Tongue (tissue), 2 donors: ENCODE results near the gene RASGRP3. TPM values are rescaled to one million over a fixed set of nuclear protein-coding genes. Genes with fewer than 3 reads are reported as not detected.

ENCODE experiments used
- DNase-seq: peaks from one replicate; pipeline ENCODE4 v3.0.0-alpha.2; 2015
- total RNA-seq: library from RNA; depleted of rRNA; stranded (reverse); fragments of >200 nt; gene quantifications from one replicate; pipeline ENCODE4 v1.2.3, GENCODE V29; 2014

Gene RASGRP3
- total RNA-seq, 1 donor from 2014 or later: 109 TPM

DNA sequence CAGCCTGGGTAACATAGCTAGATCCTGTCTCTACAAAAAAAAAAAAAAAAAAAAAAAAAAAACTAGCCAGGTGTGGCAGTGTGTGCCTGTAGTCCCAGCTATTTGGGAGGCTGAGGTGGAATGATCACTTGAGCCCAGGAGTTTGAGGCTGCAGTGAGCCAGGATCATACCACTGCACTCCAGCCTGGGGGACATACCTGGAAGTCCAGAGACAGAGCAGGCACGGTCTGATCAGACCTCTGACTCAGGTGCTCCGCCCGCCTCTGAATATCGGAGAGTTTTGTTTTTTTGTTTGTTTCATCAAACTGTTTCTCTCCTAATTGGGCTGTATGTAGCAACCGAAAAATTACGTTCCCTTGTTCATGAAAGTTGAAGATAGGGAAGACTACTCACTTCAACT lies 49.2 kb downstream of the RASGRP3 start:
- no peak for DNase-seq

DNA sequence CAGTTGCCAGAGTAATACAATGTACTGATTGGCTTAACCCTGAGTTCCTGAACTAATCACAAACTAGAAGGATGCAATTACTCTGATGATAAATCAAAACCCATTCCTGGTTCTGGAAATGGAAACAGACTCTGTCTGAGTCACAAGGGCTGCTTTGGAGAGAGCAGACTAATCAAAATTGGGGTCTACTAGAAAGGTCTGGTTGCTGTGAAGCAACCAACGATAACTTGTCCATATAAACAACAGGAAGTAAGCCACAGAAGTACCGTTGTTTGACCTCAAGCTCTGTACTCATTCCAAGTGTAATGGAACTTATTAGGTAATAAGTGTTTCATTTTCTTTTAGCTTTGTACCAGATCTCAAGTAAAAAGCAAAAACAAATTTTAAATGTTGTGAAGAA lies 49.7 kb downstream of the RASGRP3 start:
- DNase-seq: no peak

DNA sequence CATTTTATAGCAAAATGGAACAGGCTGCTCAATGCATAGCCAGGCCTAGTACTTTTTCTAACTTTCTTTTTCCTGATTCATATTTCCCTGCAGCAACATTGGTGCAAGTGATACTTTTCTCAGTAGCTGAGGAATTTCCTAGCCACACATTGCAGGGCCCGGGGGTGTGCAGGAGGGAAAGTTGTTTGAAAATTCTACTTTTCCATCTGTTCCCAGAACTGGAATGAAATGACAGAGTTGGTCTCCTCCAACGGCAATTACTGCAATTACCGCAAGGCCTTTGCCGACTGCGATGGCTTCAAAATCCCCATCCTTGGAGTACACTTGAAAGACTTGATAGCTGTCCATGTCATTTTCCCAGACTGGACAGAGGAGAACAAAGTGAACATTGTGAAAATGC lies 50.5 kb downstream of the RASGRP3 start:
- DNase-seq: no peak

DNA sequence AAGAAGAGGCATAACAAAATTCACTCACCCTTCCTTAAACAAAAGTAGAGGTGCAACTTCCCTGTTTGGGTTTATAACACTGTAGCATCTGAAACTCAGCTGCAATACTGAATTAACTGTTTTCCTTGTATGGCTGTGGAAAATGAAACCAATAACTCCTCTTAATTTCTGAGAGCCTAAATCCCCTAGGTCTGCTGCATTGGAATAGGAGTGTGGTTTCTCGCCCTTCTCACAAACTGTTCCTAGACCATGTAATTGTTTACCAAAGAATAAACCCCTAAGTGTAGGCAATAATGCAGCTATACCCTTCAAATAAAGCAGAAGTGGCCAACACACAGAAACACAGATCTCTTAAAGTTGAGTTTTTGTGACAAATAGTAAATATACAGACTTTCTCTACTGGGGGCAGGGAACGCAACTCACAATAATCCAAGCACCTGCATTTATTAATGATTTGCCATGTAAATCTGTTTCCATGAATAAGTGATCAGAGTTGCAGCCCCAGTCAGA lies 52.0 kb downstream of the RASGRP3 start:
- DNase-seq: no peak

DNA sequence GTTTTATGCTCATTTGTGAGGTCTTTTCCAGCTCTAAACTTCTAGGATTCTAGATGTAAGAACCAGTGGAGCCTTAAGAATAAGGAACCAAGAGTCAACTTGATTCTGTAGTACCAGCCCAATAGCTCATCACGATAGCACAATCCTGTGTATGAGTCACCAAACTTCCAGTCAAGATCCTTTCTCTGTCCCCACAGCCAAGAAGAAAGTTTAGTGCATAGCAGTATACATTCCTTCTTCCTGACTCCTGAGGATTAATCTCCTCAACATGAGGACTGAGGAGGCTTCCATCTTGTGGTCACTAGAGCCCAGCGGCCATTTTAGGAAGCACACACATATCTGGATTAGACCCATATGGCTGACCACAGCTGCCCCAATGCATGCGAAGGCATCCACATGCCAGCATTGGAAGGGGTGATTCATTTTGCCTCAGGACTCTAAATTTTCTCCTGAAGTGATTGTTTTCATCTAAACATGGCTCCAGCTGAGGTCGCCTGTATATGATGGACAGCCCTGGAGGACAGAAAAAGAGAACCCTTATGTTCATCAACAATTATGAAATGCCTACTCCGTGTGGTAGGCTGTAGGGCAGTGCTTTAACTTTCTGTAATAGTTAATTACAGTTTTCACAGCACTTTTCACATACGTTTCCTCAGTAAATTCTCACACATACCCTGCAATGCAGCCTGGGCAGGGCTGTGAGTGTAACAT lies 53.5 kb downstream of the RASGRP3 start:
- no peak for DNase-seq

DNA sequence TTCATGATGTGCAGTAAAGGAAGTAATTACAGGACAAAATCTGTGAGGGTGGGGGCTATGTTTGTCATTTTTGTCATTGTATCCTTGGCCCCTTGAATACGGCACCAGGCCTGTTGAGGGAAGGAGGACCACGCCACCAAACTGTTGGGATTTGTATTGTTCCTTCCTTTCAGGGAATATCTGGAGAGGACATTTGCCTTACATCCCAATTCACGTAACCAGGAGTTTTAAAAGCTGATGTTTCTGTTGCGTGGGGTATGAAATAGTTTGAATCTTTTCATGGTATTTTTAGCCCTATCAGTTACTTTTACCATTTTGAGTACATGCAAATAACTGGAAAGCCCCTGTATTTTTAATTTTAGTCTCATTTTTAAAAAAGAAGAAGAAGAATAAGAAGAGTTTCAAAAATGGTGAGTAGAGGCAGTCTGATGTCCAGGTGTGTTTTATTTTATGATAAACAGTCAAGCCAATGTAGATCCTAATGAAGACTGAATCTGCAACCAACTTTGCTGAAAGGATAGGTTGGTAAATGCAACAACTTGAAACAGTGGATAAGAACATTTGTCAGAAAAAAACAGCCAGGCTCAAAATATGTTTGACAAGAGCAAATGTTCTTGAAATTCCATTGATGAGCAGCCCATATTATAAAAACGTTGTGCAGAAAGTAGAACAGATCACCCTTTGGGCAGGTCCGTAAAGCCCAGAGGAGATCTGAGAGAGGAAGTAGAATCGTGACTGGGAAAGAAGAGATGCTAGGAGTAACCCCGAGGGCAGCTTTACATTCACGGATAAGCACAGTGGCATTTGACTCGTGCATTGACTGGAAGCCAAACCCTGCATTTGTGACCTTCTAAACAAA lies 54.5 kb downstream of the RASGRP3 start:
- DNase-seq: no peak

DNA sequence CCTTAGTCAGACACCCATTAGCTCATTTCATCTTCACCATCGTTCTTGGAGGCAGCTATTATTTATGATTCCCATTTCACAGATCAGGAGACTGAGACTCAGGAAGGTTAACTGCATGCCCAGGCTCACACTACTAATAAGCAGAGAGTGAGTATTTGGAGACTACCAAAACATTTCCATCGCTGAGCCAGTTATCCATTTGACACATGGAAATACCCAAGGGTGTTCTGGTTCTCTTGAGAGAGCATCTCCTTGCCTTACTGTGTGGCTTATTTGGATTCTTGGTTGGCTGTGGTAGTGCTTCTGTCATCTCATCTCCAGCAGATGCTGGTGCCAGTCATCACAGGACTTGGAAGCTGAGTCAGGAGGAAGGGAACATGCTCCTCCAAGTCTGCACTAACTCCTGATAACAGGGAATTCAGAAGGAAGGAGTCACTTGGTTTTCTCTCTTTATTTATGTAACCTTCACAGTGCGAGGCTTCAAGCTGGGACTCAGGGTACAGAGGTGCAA lies 55.2 kb downstream of the RASGRP3 start:
- peak; percentile 29 for DNase-seq

DNA sequence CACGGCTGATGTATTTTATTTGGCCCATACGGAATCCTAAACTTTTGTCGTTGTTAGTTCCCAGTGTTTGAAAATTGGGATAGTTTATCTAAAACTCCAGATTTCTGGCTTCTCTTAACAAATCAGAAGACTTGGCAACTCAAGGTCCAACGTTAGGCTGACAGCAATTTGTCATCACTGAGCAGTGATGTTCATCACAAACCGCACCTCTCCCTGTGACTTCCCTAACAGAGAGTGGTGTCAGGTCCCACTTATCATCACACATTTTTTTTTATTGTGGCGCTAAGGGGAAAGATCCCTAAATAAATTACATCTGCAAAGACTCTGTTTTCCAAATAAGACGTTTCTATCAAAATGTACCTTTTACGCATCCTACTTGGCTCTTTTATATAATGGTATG lies 55.7 kb downstream of the RASGRP3 start:
- DNase-seq: no peak

DNA sequence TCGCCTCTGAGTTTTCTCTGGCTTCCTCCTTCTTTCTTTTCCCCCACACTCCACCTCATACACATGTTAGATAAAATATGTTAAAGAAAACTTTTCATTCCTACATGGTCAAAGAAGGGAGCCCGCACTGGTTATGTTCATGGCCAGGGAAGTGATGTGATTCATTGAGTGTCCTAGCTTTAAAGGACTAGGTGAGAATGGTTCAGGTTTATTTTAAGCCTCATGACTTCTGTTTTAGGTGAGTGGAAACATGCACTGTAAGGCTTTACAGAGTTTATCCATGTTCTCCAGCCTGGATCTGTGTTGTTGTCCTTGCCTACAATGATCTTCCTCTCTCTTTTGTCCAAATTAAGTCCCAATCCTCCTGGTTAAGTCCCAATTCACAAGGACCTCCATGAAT lies 56.5 kb downstream of the RASGRP3 start:
- DNase-seq: no peak

DNA sequence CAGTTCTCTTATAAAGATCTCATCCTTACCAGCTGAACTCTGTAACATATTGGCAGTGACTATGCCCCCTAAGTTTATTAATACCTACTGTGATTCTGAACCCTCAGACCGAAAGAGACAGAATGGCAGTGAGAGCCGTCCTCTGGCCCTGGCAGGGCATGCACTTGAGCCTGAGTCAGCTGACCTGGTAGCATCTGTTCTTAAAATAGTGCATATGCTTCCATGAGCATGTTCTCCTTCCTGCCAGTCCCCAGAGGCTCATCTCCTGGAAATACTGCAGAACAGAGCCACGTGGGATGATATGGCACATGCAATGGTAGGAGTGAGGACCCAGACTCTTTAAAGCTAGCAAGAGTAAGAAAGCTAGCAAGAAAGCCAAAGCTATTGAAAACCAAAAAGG lies 59.0 kb downstream of the RASGRP3 start:
- peak; percentile 28 for DNase-seq

DNA sequence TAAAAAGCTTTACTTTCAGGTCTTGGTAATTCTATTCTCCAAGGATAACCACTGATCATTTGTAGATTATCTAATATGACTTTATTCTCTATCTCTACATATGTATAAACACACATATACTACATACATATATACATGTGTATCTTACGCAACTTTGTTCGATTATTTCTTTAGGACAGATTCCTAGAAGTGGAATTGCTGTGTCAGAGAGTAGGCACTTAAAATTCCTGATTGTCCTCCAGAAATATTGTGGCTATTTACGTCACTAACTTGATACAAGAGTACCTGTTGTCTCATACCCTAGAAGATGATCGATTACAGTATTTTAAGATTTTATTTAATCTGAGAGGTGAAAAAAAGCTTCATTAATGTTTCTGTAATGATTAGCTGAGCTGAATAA lies 64.8 kb downstream of the RASGRP3 start:
- no peak for DNase-seq

DNA sequence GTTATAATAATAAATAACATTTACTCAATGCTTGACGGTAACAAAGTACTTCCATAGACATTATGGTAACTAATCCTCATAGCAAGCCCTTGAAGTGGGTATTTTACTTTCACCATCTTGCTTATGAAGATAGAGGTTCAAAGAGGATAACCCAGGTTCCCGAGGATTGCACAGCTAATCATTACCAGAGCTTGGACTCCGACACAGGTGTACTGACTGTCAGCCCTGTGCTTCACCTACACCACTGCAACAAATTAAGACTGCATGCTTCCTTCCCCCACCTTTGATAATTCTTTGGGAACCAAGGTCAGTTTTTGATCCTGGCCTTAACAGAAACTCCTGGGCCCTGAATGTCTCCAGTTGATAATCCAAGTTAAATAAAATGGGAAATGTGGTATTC lies 73.8 kb downstream of the RASGRP3 start:
- no peak for DNase-seq

DNA sequence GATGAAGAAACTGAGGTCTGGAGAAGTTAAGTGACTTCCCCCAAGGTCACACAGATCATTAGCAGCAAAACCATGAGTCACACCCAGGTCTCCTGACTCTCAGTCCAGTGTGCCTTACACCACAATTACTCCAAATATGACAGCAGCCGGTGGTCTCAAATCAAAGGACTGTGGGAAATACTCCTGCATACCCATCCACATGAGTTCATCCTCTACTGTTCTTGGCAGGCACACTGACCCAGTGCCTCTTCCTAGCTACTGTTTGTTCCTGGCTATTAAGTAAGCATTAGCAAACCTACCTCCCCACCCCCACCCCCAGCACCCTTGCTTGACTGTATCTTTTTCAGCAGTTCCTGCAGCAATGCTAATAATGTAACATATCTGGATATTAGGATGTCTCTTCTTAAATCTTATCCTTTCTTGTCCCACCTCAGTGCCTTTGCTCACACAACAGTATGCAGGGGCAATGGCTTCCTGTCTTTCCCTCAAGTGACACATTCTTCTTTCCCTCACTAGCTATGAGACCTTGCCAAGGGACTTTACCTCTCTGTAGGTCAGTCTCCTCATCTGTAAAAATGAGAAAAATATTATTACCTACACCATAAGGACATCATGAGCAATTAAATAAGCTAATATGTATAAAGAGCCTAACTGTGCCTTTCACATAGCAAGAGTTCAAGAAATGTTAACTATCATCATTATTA lies 76.5 kb downstream of the RASGRP3 start:
- no peak for DNase-seq

DNA sequence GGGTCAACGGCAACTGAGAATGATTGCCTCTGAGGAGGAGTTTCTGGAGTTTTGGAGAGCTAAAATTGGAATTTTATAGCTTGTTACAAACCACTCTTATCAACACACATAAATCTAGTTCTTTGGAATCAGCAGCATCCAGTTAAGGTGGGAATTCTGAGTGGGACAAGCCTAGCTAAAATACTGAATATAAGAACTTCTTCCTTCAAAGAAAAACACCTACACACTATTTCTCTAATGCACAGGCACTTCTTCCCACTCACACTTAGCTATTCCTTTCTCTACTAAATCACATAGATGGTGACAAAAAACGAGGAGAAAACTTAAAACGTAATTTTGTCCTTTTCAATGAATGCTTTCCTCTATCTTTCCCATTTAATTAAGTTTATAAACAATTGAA lies 79.2 kb downstream of the RASGRP3 start:
- DNase-seq: no peak

DNA sequence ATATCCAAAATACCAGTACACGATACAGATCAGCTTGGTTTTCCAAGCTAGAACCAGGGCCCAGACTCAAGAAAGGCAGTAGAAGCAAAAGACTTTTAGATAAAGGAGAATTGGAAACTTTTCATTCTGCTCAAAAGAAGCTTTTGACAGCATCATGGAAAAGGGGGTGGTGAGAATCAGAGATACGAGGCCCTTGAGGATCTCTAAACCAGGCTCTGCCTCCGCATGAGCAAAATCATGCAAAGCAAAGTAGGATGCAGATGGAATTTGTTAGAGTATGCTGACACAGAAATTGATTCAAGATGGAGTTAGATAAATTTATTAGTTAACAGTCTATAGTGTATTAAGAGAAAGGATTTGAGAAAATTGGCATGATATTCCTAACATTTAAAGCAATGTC lies 82.9 kb downstream of the RASGRP3 start:
- DNase-seq: no peak

DNA sequence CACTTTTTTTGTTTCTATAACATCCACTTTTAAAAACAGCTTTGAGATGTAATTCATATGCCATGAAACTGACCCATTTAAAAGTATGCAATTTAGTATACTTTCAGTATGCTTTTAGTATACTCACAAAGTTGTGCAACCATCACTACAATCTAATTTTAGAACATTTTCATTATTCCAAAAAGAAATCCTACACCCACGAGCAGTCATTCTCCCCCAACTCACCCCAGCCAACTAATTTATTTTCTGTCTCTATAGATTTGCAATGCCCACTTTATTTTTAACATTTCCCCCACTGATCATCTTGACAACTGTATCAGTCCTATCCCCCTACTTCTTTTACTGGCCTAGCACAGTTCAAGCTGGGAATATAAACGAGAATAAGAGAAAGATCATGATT lies 83.6 kb downstream of the RASGRP3 start:
- no peak for DNase-seq

DNA sequence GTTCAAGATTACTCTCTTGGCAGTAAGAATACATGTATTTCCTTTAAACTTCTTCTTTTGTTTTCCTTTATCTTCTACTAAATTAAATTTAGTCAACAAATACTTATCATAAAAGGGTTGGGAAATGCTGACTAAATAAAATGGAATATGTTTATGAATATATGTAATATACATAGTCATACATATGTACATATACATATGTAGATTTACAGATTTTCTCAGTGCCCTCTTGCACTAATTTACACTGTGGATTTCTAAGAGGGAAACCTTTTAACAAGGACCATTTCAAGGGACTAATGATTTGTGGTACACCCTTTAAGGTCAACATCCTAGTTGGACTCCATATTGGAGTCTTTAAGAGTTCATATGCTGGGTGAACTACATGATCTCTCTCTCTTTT lies 85.4 kb downstream of the RASGRP3 start:
- DNase-seq: no peak

DNA sequence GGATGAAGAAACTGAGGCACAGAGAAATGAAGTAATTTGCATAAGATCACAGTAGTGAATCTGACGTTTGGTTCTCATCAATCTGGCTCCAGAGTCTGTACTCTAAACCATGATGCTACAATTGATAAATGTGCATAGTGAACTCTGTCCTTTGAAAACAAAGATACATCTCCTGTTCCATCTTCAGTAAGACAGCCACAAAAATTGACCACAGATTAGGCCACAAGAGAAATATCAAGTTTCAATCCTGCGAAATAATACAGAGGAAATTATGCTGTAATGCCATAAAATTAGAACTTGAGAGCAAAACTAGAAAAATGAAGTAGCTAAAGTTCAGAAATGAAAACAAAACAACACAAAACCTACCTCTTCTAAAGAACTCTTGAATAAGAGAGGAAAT lies 94.2 kb downstream of the RASGRP3 start:
- DNase-seq: no peak

DNA sequence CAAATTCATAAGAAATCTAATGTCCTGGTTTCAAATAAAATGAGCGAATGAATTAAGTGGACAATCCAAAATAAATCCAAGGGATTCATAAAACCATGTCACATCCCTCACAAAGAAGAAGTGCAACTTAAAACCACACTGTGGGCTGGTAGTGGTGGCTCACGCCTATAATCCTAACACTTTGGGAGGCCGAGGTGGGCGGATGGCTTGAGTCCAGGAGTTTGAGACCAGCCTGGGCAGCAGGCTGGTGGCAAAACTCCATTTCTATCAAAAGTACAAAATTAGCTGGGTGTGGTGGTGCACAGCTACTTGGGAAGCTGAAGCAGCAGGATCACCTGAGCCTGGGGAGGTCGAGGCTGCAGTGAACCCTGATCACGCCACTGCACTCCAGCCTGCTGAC lies 97.2 kb downstream of the RASGRP3 start:
- DNase-seq: no peak

DNA sequence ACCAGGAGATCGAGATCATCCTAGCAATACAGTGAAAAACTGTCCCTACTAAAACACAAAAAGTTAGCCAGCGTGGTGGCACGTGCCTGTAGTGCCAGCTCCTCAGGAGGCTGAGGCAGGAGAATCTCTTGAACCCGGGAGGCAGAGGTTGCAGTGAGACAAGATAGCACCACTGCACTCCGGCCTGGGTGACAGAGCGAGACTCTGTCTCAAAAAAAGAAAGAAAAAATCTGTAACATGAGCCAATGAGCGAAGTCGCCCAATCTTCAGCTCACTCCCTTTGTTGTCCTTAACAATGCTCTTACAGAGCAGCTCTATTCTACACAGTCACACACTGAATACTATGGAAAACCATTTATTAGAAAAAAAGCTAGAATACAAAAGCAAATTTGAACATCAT lies 100.6 kb downstream of the RASGRP3 start:
- DNase-seq: no peak

DNA sequence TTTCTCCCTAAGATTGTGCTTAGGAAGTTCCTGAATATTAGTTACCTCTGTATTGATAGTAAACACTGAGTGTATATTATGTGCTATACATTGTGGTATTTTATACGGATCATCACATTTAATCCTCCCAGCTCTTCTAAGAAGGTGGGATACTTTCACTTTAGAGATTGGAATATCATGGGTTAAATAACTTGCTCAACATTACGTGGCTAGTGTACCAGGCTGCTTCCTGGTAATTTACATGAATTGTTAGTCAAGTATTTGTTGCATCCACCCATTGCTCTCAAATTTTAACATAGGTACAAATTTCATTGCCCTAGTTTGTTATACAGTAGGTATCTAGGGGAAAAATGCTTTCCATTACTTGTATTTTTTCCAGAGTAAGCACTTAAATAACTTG lies 101.2 kb downstream of the RASGRP3 start:
- DNase-seq: no peak

DNA sequence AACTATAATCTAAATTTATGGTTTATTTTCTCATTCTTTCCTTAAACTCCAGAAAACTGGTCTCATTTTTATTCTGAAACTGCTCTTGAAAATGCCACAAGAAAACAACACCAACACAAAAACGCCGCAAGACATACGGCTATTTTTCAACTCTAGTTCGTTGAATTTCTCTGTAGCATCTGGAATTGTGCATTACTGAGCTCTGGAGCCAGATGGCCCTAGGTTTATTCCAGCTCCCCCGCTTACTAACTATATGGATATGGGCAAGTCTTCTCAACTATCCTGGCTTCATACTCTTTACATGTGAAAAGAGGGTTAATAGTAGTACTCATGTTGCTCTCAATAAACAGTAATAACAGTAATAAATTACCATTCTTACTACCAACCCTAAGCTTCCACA lies 102.8 kb downstream of the RASGRP3 start:
- no peak for DNase-seq

DNA sequence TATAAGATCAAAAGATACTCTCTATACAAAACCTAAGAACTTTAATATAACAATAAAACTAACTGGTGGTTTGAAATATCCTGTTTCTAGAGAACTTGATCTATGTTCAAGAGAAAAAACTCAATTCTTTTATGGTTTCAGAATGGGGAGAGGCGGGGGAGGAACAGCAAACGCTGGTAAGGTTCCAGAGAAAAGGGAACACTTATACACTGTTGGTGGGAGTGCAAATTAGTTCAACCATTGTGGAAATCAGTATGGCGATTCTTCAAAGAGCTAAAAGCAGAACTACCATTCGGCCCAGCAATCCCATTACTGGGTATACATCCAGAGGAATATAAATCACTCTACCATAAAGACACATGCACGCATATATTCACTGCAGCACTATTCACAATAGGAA lies 105.4 kb downstream of the RASGRP3 start:
- no peak for DNase-seq
